Amygdala (tissue), 56 donors: ENCODE measurements around the gene LRCH1.

Experiments
- DNase-seq, 56 donors: peaks; one replicate each; lab custom pipeline; 2025; lab: John Stamatoyannopoulos, UW

LRCH1 gene

GRCh38 chr13:46530084-46530935, 22.7 kb upstream of the LRCH1 start:
- no peak for DNase-seq

DNA sequence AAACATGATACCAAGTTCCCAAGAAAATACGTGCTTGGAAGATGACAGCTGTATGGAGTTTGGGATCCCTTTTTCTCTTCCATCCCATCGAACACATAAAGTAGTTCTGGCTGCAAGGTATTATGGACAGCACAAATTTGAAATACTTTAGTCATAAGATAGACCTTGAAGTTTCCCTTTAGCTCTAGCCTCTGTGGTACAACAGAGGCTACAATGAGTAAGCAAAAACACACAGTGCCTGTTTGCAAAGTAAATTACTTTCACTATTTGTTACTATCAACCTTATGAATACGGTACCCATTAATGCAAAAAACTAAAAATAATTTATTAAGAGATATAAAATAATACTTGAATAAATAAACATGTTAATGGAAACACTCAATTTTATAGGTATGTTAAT, 21.0 kb upstream of the LRCH1 start:
- no peak for DNase-seq

DNA sequence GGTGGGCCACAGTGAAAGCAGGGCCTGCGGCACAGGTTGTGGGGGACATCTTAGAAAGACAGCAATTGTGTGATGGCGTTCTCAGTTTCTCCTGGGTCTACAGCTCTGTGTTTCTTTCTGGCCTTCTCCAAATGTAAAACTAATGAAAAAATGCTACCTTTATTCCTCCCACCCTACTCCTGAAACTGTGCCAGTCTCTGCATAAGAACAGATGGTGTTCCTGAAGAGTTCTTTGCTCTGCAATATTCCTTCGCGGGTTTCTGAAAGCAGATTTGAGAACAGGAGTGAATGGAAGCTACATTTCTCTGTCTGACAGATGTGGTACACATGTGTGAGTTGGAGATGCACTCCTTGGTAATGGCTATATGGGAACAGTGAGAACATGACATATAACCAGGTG, 18.0 kb upstream of the LRCH1 start:
- DNase-seq, result no peak

DNA sequence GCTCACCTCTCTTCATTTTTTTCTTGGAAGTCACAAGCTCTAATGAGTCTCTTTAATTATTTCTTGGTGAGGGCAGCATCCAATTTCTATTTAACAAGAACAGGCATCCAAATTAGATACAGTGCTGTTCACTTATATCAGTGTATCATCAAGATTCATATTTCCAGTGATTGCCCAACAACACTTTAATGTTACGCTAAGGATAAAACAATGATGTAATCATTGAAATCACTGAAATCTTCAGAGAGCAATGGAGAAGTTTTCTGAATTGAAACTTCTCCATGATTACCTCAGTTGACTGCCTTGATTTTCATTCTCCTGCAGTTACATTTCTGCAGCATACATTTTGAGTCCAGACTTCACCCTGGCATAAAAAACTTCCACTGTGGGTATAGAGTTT, 17.1 kb upstream of the LRCH1 start:
- no peak for DNase-seq

GRCh38 chr13:46536341-46536740, 16.6 kb upstream of the LRCH1 start:
- DNase-seq, result no peak

GRCh38 chr13:46539231-46539630, 13.7 kb upstream of the LRCH1 start:
- DNase-seq, result no peak

- DNase-seq, result no peak
Measured at GRCh38 chr13:46541210-46541609, 11.8 kb upstream of the LRCH1 start.

DNA sequence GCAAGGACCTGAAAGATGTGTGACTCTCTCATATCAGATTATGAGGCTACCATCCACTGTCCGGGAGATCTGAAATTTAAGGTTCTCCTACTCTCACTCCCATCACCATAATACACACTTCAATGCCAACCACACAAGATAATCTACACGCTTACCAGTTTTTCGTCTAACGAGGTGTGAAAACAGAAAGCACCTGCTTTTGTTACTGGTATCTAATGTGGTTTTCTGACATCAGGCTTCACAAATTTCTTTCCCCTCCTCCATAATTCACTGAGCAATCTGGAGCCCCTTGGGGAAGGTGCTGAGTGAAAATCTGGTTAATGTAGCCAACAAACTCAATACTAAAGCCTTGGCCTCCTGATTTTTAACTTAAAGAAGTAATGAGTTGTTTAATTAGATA, 10.1 kb upstream of the LRCH1 start:
- no peak for DNase-seq

GRCh38 chr13:46543287-46543686, 9.7 kb upstream of the LRCH1 start:
- DNase-seq, result no peak

DNA sequence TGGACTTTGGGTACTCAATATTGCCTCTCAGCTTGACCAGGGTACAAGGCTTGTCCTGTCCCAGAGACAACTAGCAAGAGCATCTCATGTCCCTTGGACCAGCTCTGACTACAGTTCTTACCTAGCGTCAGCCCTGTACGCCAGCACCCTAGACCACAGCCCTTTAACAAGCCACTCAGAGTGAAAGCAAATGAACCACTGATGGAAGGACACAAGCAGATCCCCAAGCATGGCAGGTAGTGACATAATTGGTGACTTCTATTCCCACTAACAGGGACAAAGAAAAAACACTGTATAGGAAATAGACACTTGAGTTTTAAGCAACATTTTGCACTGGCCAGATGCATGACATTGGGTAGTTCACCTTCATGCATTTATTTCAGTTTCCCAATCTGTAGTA, 8.8 kb upstream of the LRCH1 start:
- DNase-seq, result no peak

DNA sequence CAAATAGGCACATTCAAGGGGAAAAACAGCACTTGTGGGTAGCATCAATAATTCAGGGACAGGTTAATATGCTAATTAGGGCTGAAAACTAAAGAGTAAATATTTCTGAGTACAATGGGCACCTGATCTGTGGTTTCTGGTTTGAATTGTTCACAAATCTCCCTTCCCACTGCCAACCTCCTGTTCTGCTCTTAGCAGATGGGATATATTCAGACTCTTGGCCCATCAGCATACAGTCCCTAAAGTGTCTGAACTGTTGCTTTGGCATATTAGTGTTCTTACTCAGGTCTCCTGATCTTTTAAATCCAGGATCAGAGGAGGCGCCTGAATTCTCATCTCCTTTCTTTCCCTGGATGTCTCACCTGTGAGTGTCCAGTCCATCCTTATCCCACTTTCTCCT, 8.2 kb upstream of the LRCH1 start:
- no peak for DNase-seq

DNA sequence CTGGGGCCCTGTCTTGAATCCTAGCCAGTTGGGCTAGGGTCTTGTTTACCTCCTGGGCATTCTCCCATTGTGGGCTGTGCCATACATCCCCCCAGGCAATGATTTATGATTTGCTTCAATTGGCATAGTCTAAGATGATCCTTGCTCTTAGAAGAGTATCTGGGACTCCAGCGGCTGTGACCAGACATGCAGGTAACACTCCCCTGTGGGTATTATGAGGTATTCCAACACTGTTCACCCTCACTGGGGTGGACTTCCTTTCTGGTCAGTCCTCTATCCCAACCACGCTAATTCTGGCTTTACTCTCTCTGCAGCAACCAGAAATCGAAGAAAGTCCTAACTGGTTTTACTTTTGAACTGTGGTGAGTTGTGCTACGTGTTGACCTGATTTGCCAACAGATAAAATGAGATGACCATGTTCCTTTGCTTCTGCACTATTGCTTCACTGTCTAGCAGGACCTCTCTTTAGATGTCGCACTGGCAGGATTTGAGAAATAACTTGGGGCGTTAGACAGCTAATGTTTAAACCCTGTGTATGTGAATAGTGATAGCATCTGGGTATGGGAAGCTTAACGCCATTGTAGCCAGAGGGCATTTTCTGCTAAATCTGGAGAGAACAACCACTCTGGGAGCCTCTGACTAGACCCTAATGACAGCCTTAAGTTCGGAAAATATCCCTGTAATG, 6.7 kb upstream of the LRCH1 start:
- DNase-seq, result no peak

DNA sequence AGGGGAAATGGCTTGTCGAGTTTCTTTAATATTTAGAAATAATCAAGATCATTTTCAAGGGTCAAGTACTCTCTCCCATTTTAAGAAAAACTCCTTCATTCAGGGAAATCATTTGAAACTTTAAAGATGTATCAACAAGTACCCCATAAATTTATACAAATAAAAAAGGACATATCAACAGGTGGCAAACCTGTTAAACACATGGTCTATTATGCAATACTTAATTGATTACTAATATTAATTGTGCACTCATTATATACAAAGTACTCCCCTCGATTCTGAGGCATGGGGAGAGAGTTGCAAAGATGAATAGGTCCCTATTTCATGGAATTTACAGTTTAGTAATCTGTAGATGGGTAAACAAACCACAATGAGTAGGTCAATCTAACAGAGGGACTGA, 2.1 kb upstream of the LRCH1 start:
- DNase-seq, result no peak

DNA sequence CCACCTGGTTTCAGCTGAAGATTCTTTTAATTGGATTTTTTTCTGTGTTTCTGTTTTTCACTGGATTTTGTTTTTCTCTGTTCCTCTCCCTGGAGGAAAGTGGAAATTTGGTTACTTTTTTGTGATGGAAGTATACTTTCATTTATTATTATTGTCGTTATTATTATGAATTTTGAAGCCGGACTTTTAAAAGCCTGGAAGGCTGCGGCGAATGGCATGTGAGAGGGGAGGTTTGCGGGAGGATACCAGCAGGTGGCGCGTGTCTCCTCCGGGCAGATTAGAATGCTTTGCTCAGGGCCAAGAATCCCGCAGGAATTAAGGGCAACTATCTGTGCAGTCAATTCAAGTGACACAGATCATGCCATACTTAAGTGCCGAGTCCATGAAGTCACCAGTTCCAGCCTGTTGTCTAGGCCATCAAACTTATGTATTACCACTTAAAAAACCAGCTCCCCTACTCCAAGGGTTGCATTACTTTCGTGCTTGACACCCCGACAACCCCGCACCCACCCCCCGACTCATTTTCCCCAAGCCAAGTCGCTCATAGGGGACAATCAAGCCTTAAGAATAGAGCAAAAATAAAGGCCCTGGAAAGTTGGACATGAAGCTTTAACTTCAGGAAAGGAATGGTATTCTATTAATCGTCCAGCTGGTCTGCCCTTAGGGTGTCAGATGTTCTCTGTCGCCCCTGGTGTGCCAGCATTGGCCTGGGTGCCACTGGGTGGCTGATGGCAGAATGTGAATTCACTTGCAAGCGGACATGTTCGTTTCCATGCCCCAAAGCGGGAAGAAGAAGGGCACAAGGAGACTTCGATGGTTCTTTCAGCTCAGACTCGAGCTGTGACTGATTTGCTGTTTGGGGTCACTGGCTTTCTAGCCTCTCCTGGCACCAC, 1.3 kb upstream of the LRCH1 start:
- DNase-seq, result peak in 34 of 56 donors; percentile 2 to 73 (median 17)

DNA sequence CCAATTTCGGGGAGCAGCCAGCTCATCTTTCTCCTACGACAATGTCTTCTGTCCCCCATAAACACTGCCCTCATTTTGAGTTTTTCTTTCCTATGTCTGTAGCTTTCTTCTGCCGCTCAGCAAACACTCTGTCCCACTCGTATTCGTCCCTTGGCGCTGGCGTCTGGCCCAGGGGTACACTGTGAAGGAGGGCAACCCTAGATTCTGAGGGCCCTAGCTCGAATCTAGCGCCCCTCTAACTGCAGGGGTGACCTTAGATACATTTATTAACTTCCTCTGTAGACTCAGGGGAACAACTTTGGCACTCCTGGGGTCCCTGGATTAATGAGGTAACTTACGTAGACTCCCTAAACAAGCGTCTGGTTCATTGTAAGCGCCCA, 677 bp upstream of the LRCH1 start:
- DNase-seq, result peak in 2 of 56 donors; percentile 1 to 11

GRCh38 chr13:46553521-46553885, 533 bp downstream of the LRCH1 start:
- peak in 2 of 56 donors; percentile 35 to 47 for DNase-seq

DNA sequence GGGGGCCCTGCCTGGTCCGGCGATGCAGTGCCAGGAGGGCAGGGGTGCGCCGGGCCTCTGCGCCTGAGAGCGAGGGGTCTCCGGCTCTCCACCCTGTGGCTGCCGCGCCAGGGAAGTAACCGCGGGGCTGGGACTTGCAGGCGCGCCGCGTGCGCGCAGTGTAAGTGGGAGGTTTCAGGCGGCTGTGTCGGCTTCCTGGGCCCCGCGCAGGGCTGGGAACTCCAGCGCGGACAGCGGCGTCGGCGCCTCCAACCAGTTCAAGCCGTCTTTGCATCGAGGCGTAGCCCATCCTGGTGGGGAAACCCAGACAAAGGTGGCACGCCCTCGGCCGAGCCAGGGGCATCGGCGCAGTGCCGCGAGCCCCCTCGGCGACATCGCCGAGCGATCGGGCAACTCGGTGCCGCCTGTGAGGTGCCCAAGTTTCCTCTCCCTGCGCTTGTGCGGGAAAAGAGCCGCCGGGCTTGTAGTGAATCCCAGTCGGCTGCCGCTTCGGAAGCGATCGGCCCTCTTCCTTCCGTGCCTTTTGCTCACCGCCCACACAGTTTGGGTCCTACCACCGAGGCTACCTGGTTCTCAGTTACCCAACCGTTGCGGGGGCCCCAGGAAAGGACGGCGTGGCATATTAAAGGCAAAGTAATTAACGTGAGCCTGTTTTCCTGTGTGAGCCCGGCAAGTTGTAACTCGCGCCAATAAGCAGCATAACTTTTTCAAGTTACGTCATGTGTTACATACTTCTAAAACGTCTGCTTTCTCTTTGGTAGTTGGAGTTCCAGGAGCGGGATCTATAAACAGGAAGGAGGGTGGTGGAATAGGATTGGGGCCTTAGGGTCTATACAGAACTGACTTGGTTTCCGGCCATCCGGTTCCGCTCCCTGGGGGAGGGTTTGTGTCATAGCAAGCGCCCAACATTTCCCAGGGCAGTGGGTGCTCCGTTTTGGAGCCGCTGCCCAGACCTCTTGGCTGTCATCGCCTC, 1.2 kb downstream of the LRCH1 start:
- peak in 33 of 56 donors; percentile 5 to 64 (median 34) for DNase-seq

DNA sequence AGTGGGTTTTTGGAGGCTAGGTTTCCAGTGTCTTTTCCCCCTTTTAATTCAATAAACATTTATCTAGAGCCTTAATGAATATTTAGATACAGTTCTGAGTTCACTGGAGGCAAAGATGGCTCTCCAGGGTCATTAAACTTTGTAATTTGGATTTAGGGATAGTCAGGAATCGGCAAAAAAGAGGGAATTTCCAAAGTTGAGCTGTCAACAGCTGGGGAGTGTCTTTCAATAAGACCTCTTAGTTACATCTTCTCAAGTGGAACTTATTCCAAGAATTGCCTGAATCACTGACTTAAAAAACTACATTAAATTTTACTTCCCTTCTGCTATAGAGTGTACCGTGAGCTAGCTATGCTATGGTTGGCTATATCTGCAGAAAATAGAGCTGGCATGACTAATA, 2.0 kb downstream of the LRCH1 start:
- DNase-seq, result no peak

DNA sequence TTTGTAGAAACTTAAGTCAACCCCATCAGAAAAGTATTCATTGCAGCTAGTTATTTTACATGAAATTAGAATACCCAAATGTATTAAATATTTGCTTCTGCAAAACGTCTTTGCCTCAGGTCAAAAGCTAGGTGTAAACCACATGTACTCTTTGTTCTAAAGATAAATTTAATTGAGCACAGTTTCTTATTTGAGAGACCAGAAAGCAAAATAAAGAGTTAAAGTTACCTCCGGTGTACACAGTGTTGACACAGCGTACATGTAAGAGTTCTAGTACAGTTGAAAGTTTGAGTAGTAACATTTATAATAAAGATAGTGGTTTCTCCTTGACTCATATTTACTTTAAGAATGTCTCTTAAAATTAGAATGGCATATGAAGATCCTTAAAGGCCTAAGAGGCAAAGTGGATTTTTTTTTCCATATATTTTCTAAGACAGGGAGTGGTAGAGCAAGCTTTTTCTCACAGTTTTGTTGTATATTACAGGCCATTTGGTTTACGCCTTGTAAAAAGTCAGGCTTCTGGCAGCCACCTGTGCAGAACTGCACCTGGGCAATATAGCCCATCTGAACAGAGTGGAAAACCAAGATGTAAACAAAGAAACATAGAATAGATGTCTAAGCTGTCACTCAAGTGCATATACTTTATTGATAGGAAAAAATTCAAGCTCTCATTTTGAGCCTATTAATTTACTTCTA, 2.9 kb downstream of the LRCH1 start:
- DNase-seq, result no peak
